Kidney (tissue), 14 donors: ENCODE data around the gene SNAI3. TPM values are rescaled to one million over a fixed set of nuclear protein-coding genes. Genes with fewer than 3 reads are reported as not detected.

ENCODE experiments used
- DNase-seq, 5 donors: peaks; one replicate each; pipeline ENCODE4 v3.0.0-alpha.2; 2013 to 2020
- FAIRE-seq: peaks from 2 replicates; lab custom pipeline; 2012; peaks lifted over from hg19 to GRCh38; lab: Jason Lieb, UNC
- H3K27ac ChIP-seq, 2 donors: one replicate each; pipeline ENCODE4 v1.7.0; 2013; ENCODE audit warnings: low read depth in 2 of 2, low read length in 2 of 2, inconsistent platforms in 1 of 2
- H3K27me3 ChIP-seq: one replicate; pipeline ENCODE4 v1.7.1; 2013; ENCODE audit warnings: low read length, inconsistent platforms; ENCODE audit not compliant: control insufficient read depth, insufficient read depth
- H3K36me3 ChIP-seq, 3 donors: one replicate each; pipeline versions ENCODE4 v1.7.0 to v1.7.1; 2013; ENCODE audit warnings: low read length in 3 of 3, control low read depth in 1 of 3, inconsistent platforms in 1 of 3; ENCODE audit not compliant: insufficient read depth in 3 of 3, control insufficient read depth in 2 of 3
- H3K4me1 ChIP-seq, 3 donors: one replicate each; pipeline versions ENCODE4 v1.7.0 to v1.7.1; 2013; ENCODE audit warnings: low read length in 3 of 3, inconsistent platforms in 1 of 3, low read depth in 1 of 3; ENCODE audit not compliant: control insufficient read depth in 2 of 3, insufficient read depth in 2 of 3
- H3K4me3 ChIP-seq, 3 donors: one replicate each; pipeline versions ENCODE4 v1.7.0 to v1.8.1; 2013; ENCODE audit warnings: low read length in 3 of 3, control low read depth in 1 of 3, inconsistent platforms in 1 of 3
- H3K9ac ChIP-seq, 3 donors: one replicate each; pipeline versions ENCODE4 v1.7.0 to v1.7.1; 2013; ENCODE audit warnings: low read length in 3 of 3, control low read depth in 1 of 3, inconsistent platforms in 1 of 3
- H3K9me3 ChIP-seq, 3 donors: one replicate each; pipeline versions ENCODE4 v1.7.0 to v1.7.1; 2013; ENCODE audit warnings: low read length in 3 of 3, control low read depth in 1 of 3, inconsistent platforms in 1 of 3; ENCODE audit not compliant: control insufficient read depth in 2 of 3, insufficient read depth in 1 of 3
- CTCF ChIP-seq: IDR thresholded peaks from 3 replicates; pipeline ENCODE4 v1.5.1; 2012; ENCODE audit warnings: mild to moderate bottlenecking, moderate library complexity, borderline replicate concordance; ENCODE audit not compliant: insufficient read depth; ENCODE audit errors: extremely low read depth
- intact Hi-C: fragments of 100-400 bp; cut with DNase I; formaldehyde crosslinking; loops from one replicate; pipeline ENCODE4 v1.11.1; 2022
- polyA plus RNA-seq: library from polyadenylated mRNA; stranded (reverse); fragments of 350-450 nt; fragmentation: Illumina TruSeq; extraction: RNeasy Lipid Tissue Mini Kit (QIAGEN cat#74804); gene quantifications from one replicate; pipeline ENCODE4 v1.2.3, GENCODE V29; 2014; ENCODE audit warnings: low read depth, low replicate concordance; ENCODE audit not compliant: insufficient read depth
- total RNA-seq: library from RNA; stranded (reverse); fragmentation: NEBNext Ultra II Directional; extraction: Animal tissue kit (Norgen Biotek cat#: 25700); gene quantifications from one replicate; pipeline ENCODE4 v1.2.1, GENCODE V29; 2021
- donor health status: control.
- donor health status: control.
- donor health status: control.
- donor health status: control.
- donor health status: control.
- donor health status: DM: yes; HTN: yes; CAD: no.
- donor health status: Normal renal cell carcinoma (clear cell type).

SNAI3 gene
- total and polyA plus RNA-seq, 2 donors from 2014 or later = 0.75 to 2.3 TPM

GRCh38 chr16:88719933-88720296 lies 33.6 kb upstream of the SNAI3 start:
- H3K9me3 ChIP-seq = no peaks in the 10 kb centered on the region
- DNase-seq = no peak
- H3K27ac ChIP-seq = no peak overlapping the region
- H3K36me3 ChIP-seq = peaks cover 0 to 21% (median 11%) of the 10 kb centered on the region in 3 donors
- H3K9ac ChIP-seq = no peak overlapping the region
- intact Hi-C loops = no loop called here
- H3K4me1 ChIP-seq = no peaks in the 10 kb centered on the region
- FAIRE-seq = no peak
- no peak for TF ChIP-seq CTCF
- no peak overlapping the region for H3K4me3 ChIP-seq
- no peaks in the 10 kb centered on the region for H3K27me3 ChIP-seq

GRCh38 chr16:88719267-88719932 lies 33.1 kb upstream of the SNAI3 start:
- Histone ChIP-seq H3K4me1 (no peaks in the 10 kb centered on the region), H3K36me3 (peaks cover 0 to 20% (median 11%) of the 10 kb centered on the region in 3 donors), H3K4me3 (no peak overlapping the region), H3K27ac (no peak overlapping the region), H3K27me3 (no peaks in the 10 kb centered on the region), H3K9me3 (no peaks in the 10 kb centered on the region), H3K9ac (no peak overlapping the region)
- DNase-seq (no peak), FAIRE-seq (no peak)
- intact Hi-C loops = no loop called here
- no peak for TF ChIP-seq CTCF

GRCh38 chr16:88718178-88718577 lies 31.9 kb upstream of the SNAI3 start:
- no peak overlapping the region for H3K9ac ChIP-seq
- H3K27me3 ChIP-seq = no peaks in the 10 kb centered on the region
- H3K27ac ChIP-seq = no peak overlapping the region
- H3K9me3 ChIP-seq = no peaks in the 10 kb centered on the region
- intact Hi-C loops = no loop called here
- no peak for DNase-seq
- no peaks in the 10 kb centered on the region for H3K4me1 ChIP-seq
- no peak for TF ChIP-seq CTCF
- H3K4me3 ChIP-seq = no peak overlapping the region
- FAIRE-seq = no peak
- peaks cover 0 to 20% (median 11%) of the 10 kb centered on the region in 3 donors for H3K36me3 ChIP-seq
